IMR-90 (cell line): ENCODE results near the gene ARHGAP11A. TPM values are rescaled to one million over a fixed set of nuclear protein-coding genes. Genes with fewer than 3 reads are reported as not detected.
"Not testable (repeated sequence)": the region's sequence is repeated elsewhere in the genome, so short reads cannot be mapped to it uniquely, and the experiment has no call there.

Experiments
- ATAC-seq: fragments of 200-7000 bp; cut with Tn5 transposase; 2 replicates; pipeline ENCODE4 v1.9.1; 2020; ENCODE audit warnings: low read depth, mild to moderate bottlenecking, moderate library complexity
- BruUV-seq: library from RNA; stranded (reverse); fragments of 400-500 nt; replicated peaks from 2 replicates; lab custom pipeline; 2021; lab: Mats Ljungman, UMichigan
- CTCF ChIA-PET: fragments of 300-600 bp; formaldehyde crosslinking; extraction: SDS; loops from one replicate; lab custom pipeline; 2021; ENCODE audit warnings: antibody characterized with exemption; lab: Yijun Ruan, JAX
- POLR2A ChIA-PET: fragments of 300-600 bp; sonication (Branson Sonifier 250); formaldehyde crosslinking; loops from one replicate; lab custom pipeline; 2022; ENCODE audit warnings: antibody characterized with exemption; ENCODE audit not compliant: unreplicated experiment; lab: Charles Lee
- DNase-seq: peaks from one replicate; pipeline ENCODE4 v3.0.0; 2013
- H2AFZ ChIP-seq: replicated peaks from 2 replicates; pipeline ENCODE3; 2013; ENCODE audit warnings: low read length, mild to moderate bottlenecking; ENCODE audit not compliant: poor library complexity
- H2AK5ac ChIP-seq: 2 replicates; pipeline ENCODE4 v1.6.1; 2013; ENCODE audit warnings: low read depth, low read length, inconsistent platforms
- H2AK9ac ChIP-seq: replicated peaks from 2 replicates; pipeline ENCODE3; 2013; ENCODE audit warnings: mild to moderate bottlenecking, low read depth, low read length, moderate library complexity; ENCODE audit not compliant: poor library complexity
- H2BK120ac ChIP-seq: 2 replicates; pipeline ENCODE4 v1.6.1; 2013; ENCODE audit warnings: low read depth, low read length, inconsistent platforms
- H2BK15ac ChIP-seq: 3 replicates; pipeline ENCODE4 v1.6.1; 2013; ENCODE audit warnings: low read depth, low read length, inconsistent platforms
- H2BK20ac ChIP-seq: 2 replicates; pipeline ENCODE4 v1.6.1; 2013; ENCODE audit warnings: low read depth, mild to moderate bottlenecking, inconsistent platforms, low read length, moderate library complexity
- H2BK5ac ChIP-seq: 2 replicates; pipeline ENCODE4 v1.6.1; 2013; ENCODE audit warnings: mild to moderate bottlenecking, low read depth, low read length, inconsistent platforms; ENCODE audit not compliant: poor library complexity, severe bottlenecking
- H3K14ac ChIP-seq: replicated peaks from 2 replicates; pipeline ENCODE4 v1.6.1; 2013; ENCODE audit warnings: low read depth, low read length, inconsistent platforms
- H3K18ac ChIP-seq: 2 replicates; pipeline ENCODE4 v1.6.1; 2013; ENCODE audit warnings: low read depth, low read length, control low read depth
- H3K23ac ChIP-seq: 2 replicates; pipeline ENCODE4 v1.6.1; 2013; ENCODE audit warnings: low read depth, low read length, inconsistent platforms
- H3K27ac ChIP-seq: 2 replicates; pipeline ENCODE4 v1.5.1; 2013; ENCODE audit warnings: mild to moderate bottlenecking, control low read depth, low read length; ENCODE audit not compliant: insufficient read depth
- H3K27me3 ChIP-seq: 2 replicates; pipeline ENCODE4 v1.6.1; 2013; ENCODE audit warnings: low read length; ENCODE audit not compliant: control insufficient read depth, insufficient read depth
- H3K36me3 ChIP-seq: 2 replicates; pipeline ENCODE4 v1.6.1; 2013; ENCODE audit warnings: low read length, mixed read lengths; ENCODE audit not compliant: control insufficient read depth, insufficient read depth
- H3K4ac ChIP-seq: 2 replicates; pipeline ENCODE4 v1.6.1; 2013; ENCODE audit warnings: low read depth, low read length, inconsistent platforms
- H3K4me1 ChIP-seq: 2 replicates; pipeline ENCODE4 v1.6.1; 2013; ENCODE audit warnings: low read length, mixed read lengths; ENCODE audit not compliant: control insufficient read depth, insufficient read depth
- H3K4me2 ChIP-seq: 2 replicates; pipeline ENCODE4 v1.6.1; 2013; ENCODE audit warnings: low read depth, mild to moderate bottlenecking, control low read depth, low read length, moderate library complexity
- H3K4me3 ChIP-seq: 2 replicates; pipeline ENCODE4 v1.5.1; 2013; ENCODE audit warnings: low read depth, mild to moderate bottlenecking, control low read depth, low read length, moderate library complexity; ENCODE audit not compliant: insufficient read depth
- H3K56ac ChIP-seq: 2 replicates; pipeline ENCODE4 v1.6.1; 2013; ENCODE audit warnings: low read length, inconsistent platforms; ENCODE audit not compliant: insufficient read depth; ENCODE audit errors: extremely low read depth
- H3K79me1 ChIP-seq, 2 experiments: 2 replicates each; pipeline ENCODE4 v1.6.1; 2013; ENCODE audit warnings: low read length in 2 of 2, inconsistent platforms in 1 of 2, low read depth in 1 of 2
- H3K9ac ChIP-seq: 2 replicates; pipeline ENCODE4 v1.6.1; 2013; ENCODE audit warnings: low read depth, low read length, control low read depth
- H3K9me1 ChIP-seq: 2 replicates; pipeline ENCODE4 v1.6.1; 2013; ENCODE audit warnings: low read length, inconsistent platforms; ENCODE audit not compliant: insufficient read depth
- H3K9me3 ChIP-seq: 2 replicates; pipeline ENCODE4 v1.6.1; 2013; ENCODE audit warnings: low read length; ENCODE audit not compliant: control insufficient read depth, insufficient read depth
- H4K20me1 ChIP-seq: 2 replicates; pipeline ENCODE4 v1.6.1; 2013; ENCODE audit warnings: low read length, inconsistent platforms; ENCODE audit not compliant: insufficient read depth
- H4K5ac ChIP-seq: 2 replicates; pipeline ENCODE4 v1.6.1; 2013; ENCODE audit warnings: mild to moderate bottlenecking, low read depth, low read length, control low read depth
- H4K8ac ChIP-seq, 2 experiments: 2 replicates each; pipeline ENCODE4 v1.6.1; 2013; ENCODE audit warnings: low read depth in 2 of 2, low read length in 2 of 2, control low read depth in 1 of 2, inconsistent platforms in 1 of 2
- H4K91ac ChIP-seq: 2 replicates; pipeline ENCODE4 v1.6.1; 2013; ENCODE audit warnings: low read depth, low read length, inconsistent platforms; ENCODE audit not compliant: insufficient read depth
- WGBS, 2 experiments: methylation state at CpG; one replicate each; pipeline versions ENCODE4 v1.1.5 to v1.1.7; 2013; ENCODE audit warnings: missing lambda C conversion rate in 2 of 2; ENCODE audit not compliant: insufficient read length in 1 of 2; ENCODE audit errors: extremely low coverage in 2 of 2; 5-methylcytosine and 5-hydroxymethylcytosine counted together
- dilution Hi-C: fragments of 300-500 bp; cut with HindIII; formaldehyde crosslinking; loops from one replicate; pipeline ENCODE4 v1.14.3; 2018; ENCODE audit warnings: low sequenced_read_pairs; ENCODE audit not compliant: unreplicated experiment
- in situ Hi-C: fragments of 300-500 bp; cut with MboI; formaldehyde crosslinking; loops from 3 replicates; pipeline ENCODE4 v1.14.3; 2019; ENCODE audit warnings: low sequenced_read_pairs, inconsistent platforms, mixed read lengths
- intact Hi-C: fragments of 100-400 bp; cut with micrococcal nuclease; formaldehyde crosslinking; loops from 2 replicates; pipeline ENCODE4 v1.10.0; 2022
- polyA plus RNA-seq, 3 experiments: library from polyadenylated mRNA; depleted of rRNA; stranded (reverse); fragments of >200 nt; gene quantifications; 2 replicates each; pipeline ENCODE4 v1.2.3, GENCODE V29; 2012; ENCODE audit warnings: low replicate concordance in 1 of 3
- total RNA-seq: library from RNA; depleted of rRNA; stranded (reverse); fragments of >200 nt; gene quantifications from 2 replicates; pipeline ENCODE4 v1.2.3, GENCODE V29; 2012

ARHGAP11A gene
- total and polyA plus RNA-seq, 2 of the 4 experiments (the other 2 are of a cell fraction): 9.9 to 29.0 TPM

DNA sequence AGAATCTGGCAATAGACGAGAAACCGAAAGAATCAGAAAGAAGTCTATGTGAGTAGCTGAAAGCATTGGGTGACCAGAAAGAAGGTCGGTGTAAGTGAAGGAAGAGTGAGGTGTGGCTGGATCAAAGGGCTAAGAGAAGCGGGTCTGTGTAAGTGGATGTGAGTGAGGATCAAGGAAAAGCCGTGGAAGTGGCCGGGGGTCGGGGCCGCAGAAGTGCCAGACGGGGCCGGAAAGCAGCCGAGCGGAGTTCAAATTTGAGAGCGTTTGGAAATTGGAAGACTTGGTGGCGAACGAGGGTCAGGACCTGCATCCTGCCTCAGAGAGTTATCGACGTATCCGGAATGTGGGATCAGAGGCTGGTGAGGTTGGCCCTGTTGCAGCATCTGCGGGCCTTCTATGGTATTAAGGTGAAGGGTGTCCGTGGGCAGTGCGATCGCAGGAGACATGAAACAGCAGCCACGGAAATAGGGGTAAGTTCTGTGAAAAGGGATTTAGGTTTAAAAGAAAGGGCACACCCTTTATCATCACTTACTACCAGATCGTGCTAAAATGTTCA is 645 bp downstream of the ARHGAP11A start:
- H4K5ac ChIP-seq: peak overlapping the region; percentile 42; the same call in 1 of the 2 replicates
- DNase-seq, H3K27me3 ChIP-seq, intact Hi-C loops, in situ Hi-C loops, H3K79me1 ChIP-seq, H2BK15ac ChIP-seq, H2BK20ac ChIP-seq, CTCF ChIA-PET, H4K20me1 ChIP-seq, H2AK9ac ChIP-seq, H3K9me1 ChIP-seq, H2AFZ ChIP-seq, H3K9me3 ChIP-seq, H2AK5ac ChIP-seq, H3K36me3 ChIP-seq, dilution Hi-C loops, POLR2A ChIA-PET, H3K4me1 ChIP-seq: not testable (repeated sequence)
- H3K4ac ChIP-seq: peak overlapping the region; percentile 66
- H3K4me2 ChIP-seq: peak overlapping the region; percentile 99
- ATAC-seq: peak; percentile 7
- 7% methylated on average over 2 of the region's 24 CpGs; no CpG with 5 or more reads in 1 of the 2 experiments for WGBS, 2 experiments
- peak overlapping the region in 1 of 2 experiments; percentile 48 for H4K8ac ChIP-seq
- H3K56ac ChIP-seq: peak overlapping the region; percentile 85
- H2BK120ac ChIP-seq: peak overlapping the region; percentile 48; the same call in 1 of the 2 replicates
- 0 out of 2 replicates have a peak overlapping the region, but pooled peaks have one; percentile 26 for H3K14ac ChIP-seq
- H3K18ac ChIP-seq: peak overlapping the region; percentile 61; the same call in 1 of the 2 replicates
- H3K27ac ChIP-seq: peak overlapping the region; percentile 81
- H3K9ac ChIP-seq: peak overlapping the region; percentile 99
- peak overlapping the region; percentile 67 for H2BK5ac ChIP-seq
- TSS peak; percentile 67 for BruUV-seq
- peak overlapping the region; percentile 56 for H4K91ac ChIP-seq
- H3K4me3 ChIP-seq: peak overlapping the region; percentile 100
- peak overlapping the region; percentile 46; the same call in 1 of the 2 replicates for H3K23ac ChIP-seq
